ENCODE data around the gene NKX1-1. TPM values are rescaled to one million over a fixed set of nuclear protein-coding genes. Genes with fewer than 3 reads are reported as not detected.

Gene NKX1-1
- polyA plus RNA-seq, 2 of the 4 experiments (the other 2 are of a cell fraction), result not detected

GRCh38 chr4:1398681-1399507 lies 7.3 kb downstream of the NKX1-1 start:
- no peak for DNase-seq (ENCODE audit: low read depth in 1 of 2, low spot score in 1 of 2)
- no peak for ATAC-seq
- no peaks in the 10 kb centered on the region; the same call in 1 of the 3 replicates for H3K9me3 ChIP-seq
- no peak overlapping the region for H3K4me3 ChIP-seq
- CTCF ChIA-PET, result no interaction called here
- FAIRE-seq, result no peak
- no peak overlapping the region for H3K27ac ChIP-seq
- H3K4me2 ChIP-seq, result no peak overlapping the region
- H3K4me1 ChIP-seq, result no peaks in the 10 kb centered on the region
- POLR2A ChIA-PET, result no interaction called here
- WGBS (ENCODE audit: missing lambda C conversion rate), result 70% methylated on average over 10 of the region's 22 CpGs
- TF ChIP-seq FOSL2 (IDR thresholded peaks at IDR 0.05) (no peak), FOSL2 (CRISPR knock-in tag; IDR thresholded peaks at IDR 0.05) (no peak), RFX5 (IDR thresholded peaks at IDR 0.05) (no peak), EHF (CRISPR knock-in tag; IDR thresholded peaks at IDR 0.05) (no peak), HES2 (IDR thresholded peaks at IDR 0.05) (no peak), JUN (IDR thresholded peaks at IDR 0.05) (no peak)

DNA sequence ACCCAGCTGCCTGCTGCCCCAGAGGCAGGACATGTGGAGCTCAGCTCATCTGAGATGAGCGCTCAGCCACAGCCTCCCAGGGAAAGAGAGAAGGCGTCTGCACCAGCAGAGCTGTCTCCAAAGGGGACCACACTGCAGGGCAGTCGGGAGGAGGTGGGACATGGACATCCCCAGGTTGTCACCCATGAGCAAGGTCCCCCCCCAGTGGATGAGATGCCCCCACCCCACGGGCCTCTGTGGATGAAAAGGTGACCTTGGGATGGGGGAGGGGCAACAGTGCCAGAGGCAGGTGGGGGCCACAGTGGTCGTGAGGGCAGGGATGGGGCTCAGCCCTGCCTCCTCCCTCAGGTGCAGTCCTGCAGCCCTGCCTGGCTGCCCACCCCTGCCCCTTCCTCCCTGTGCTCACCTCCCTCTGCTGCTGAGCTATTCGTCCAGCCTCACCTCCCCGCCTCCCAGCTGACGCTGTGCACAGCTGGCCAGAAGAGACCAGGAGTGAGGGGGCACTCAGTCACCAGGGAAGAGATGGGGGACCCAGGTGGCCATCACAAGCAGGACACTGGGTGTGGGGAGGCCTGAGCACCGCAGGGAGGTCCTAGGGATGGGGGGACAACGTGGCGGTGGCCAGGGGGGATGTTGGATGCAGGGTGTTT lies 9.3 kb downstream of the NKX1-1 start:
- Histone ChIP-seq H3K27ac (no peak overlapping the region), H3K9me3 (no peaks in the 10 kb centered on the region; the same call in 1 of the 3 replicates), H3K4me1 (no peaks in the 10 kb centered on the region), H3K4me3 (no peak overlapping the region), H3K4me2 (no peak overlapping the region)
- ChIA-PET CTCF (no interaction called here), POLR2A (no interaction called here)
- WGBS (ENCODE audit: missing lambda C conversion rate), result 40% methylated on average over 2 of the region's 11 CpGs
- TF ChIP-seq CBX8 (IDR thresholded peaks at IDR 0.05) (no peak), ELK1 (IDR thresholded peaks at IDR 0.05; ENCODE audit: low read depth, low read length) (no peak), MAZ (IDR thresholded peaks at IDR 0.05; ENCODE audit: borderline replicate concordance, low read depth, low read length) (no peak), EHF (CRISPR knock-in tag; IDR thresholded peaks at IDR 0.05) (no peak), MAFK (IDR thresholded peaks at IDR 0.05; ENCODE audit: partially characterized antibody) (no peak), ZSCAN20 (CRISPR knock-in tag; IDR thresholded peaks at IDR 0.05) (no peak), E2F6 (IDR thresholded peaks at IDR 0.05; ENCODE audit: borderline replicate concordance, low read depth) (no peak), POLR2AphosphoS2 (conservative IDR thresholded peaks at IDR 0.05; ENCODE audit: low read length) (no peak), PHF8 (IDR thresholded peaks at IDR 0.05; ENCODE audit: borderline replicate concordance, low read depth) (no peak), BCL3 (IDR thresholded peaks at IDR 0.05) (no peak), CTCF (IDR thresholded peaks at IDR 0.05) (no peak), GATA3 (IDR thresholded peaks at IDR 0.05; ENCODE audit: borderline replicate concordance) (no peak), FOXS1 (CRISPR knock-in tag; IDR thresholded peaks at IDR 0.05) (no peak), RAD21 (conservative IDR thresholded peaks at IDR 0.05 in 1 of 2, IDR thresholded peaks at IDR 0.05 in 1 of 2) (no peak), HOXB5 (CRISPR knock-in tag; IDR thresholded peaks at IDR 0.05) (no peak), SMC3 (IDR thresholded peaks at IDR 0.05) (no peak), ZNF302 (CRISPR knock-in tag; IDR thresholded peaks at IDR 0.05) (no peak)
- DNase-seq (ENCODE audit: low read depth in 1 of 2, low spot score in 1 of 2), result no peak
- no peak for FAIRE-seq
- ATAC-seq, result no peak
